Left ventricle myocardium inferior (tissue), 1 donor: ENCODE measurements around the gene PTPRG. TPM values are rescaled to one million over a fixed set of nuclear protein-coding genes. Genes with fewer than 3 reads are reported as not detected.

Experiments
- DNase-seq: peaks from one replicate; pipeline ENCODE4 v3.0.0-alpha.2; 2020
- H3K27ac ChIP-seq: fragments of 200-600 bp; replicated peaks from 2 replicates; pipeline ENCODE4 v1.8.0; 2021
- H3K27me3 ChIP-seq: fragments of 200-600 bp; 2 replicates; pipeline ENCODE4 v1.8.0; 2021; ENCODE audit warnings: low read depth
- H3K36me3 ChIP-seq: fragments of 200-600 bp; 2 replicates; pipeline ENCODE4 v1.8.0; 2021
- H3K4me1 ChIP-seq: fragments of 200-600 bp; 2 replicates; pipeline ENCODE4 v1.8.0; 2021
- H3K4me3 ChIP-seq: fragments of 200-600 bp; 2 replicates; pipeline ENCODE4 v1.8.0; 2021; ENCODE audit warnings: mild to moderate bottlenecking, moderate library complexity
- H3K9me3 ChIP-seq: fragments of 200-600 bp; replicated peaks from 2 replicates; pipeline ENCODE4 v1.8.0; 2021
- CTCF ChIP-seq: fragments of 200-600 bp; IDR thresholded peaks from 2 replicates; pipeline ENCODE4 v1.8.0; 2021; ENCODE audit warnings: antibody characterized with exemption, mild to moderate bottlenecking, borderline replicate concordance
- intact Hi-C: fragments of 100-400 bp; cut with micrococcal nuclease; formaldehyde crosslinking; loops from one replicate; pipeline ENCODE4 v1.11.0; 2022
- total RNA-seq: library from RNA; stranded (reverse); fragmentation: NEBNext Ultra II Directional; extraction: Animal tissue kit (Norgen Biotek cat#: 25700); gene quantifications from one replicate; pipeline ENCODE4 v1.2.1, GENCODE V29; 2021
- donor health status: DM: no; HTN: yes; CAD: no; lungs with severe emphysema.

Gene PTPRG
- total RNA-seq, 1 donor from 2014 or later, result 29.6 TPM

- no peak for TF ChIP-seq CTCF
- no peak overlapping the region for H3K4me3 ChIP-seq
- no peak overlapping the region for H3K27ac ChIP-seq
- peaks cover 29% of the 10 kb centered on the region for H3K4me1 ChIP-seq
- intact Hi-C loops, result no loop called here
- peaks cover 25% of the 10 kb centered on the region for H3K36me3 ChIP-seq
- no peaks in the 10 kb centered on the region for H3K9me3 ChIP-seq
- no peak for DNase-seq
- H3K27me3 ChIP-seq, result no peaks in the 10 kb centered on the region
These were observed 699.3 kb downstream of the PTPRG start for GRCh38 chr3:62260655-62261054.

- Histone ChIP-seq H3K27ac (no peak overlapping the region), H3K9me3 (no peaks in the 10 kb centered on the region), H3K27me3 (no peaks in the 10 kb centered on the region)
These were observed 699.8 kb downstream of the PTPRG start for GRCh38 chr3:62261121-62261520.

GRCh38 chr3:62261736-62262135 is 700.4 kb downstream of the PTPRG start:
- no peak overlapping the region for H3K27ac ChIP-seq
- TF ChIP-seq CTCF, result no peak
- H3K4me3 ChIP-seq, result no peak overlapping the region
- H3K36me3 ChIP-seq, result peaks cover 25% of the 10 kb centered on the region
- DNase-seq, result no peak
- no peaks in the 10 kb centered on the region for H3K27me3 ChIP-seq
- peaks cover 20% of the 10 kb centered on the region for H3K4me1 ChIP-seq
- intact Hi-C loops, result no loop called here
- H3K9me3 ChIP-seq, result no peaks in the 10 kb centered on the region

More at GRCh38 chr3:62261121-62261520, 699.8 kb downstream of the PTPRG start:
- intact Hi-C loops, result no loop called here
- no peak for DNase-seq
- Histone ChIP-seq H3K4me3 (no peak overlapping the region), H3K36me3 (peaks cover 25% of the 10 kb centered on the region), H3K4me1 (peaks cover 26% of the 10 kb centered on the region)
- no peak for TF ChIP-seq CTCF

- Histone ChIP-seq H3K27ac (no peak overlapping the region), H3K27me3 (no peaks in the 10 kb centered on the region), H3K36me3 (peaks cover 59% of the 10 kb centered on the region), H3K4me3 (no peak overlapping the region), H3K9me3 (no peaks in the 10 kb centered on the region), H3K4me1 (peaks cover 10% of the 10 kb centered on the region)
- TF ChIP-seq CTCF, result no peak
- intact Hi-C loops, result no loop called here
- DNase-seq, result no peak
These were observed 704.2 kb downstream of the PTPRG start for GRCh38 chr3:62265528-62265927.

GRCh38 chr3:62266668-62267283 is 705.4 kb downstream of the PTPRG start:
- Histone ChIP-seq H3K9me3 (no peaks in the 10 kb centered on the region), H3K27ac (no peak overlapping the region), H3K4me1 (no peaks in the 10 kb centered on the region), H3K4me3 (no peak overlapping the region), H3K36me3 (peaks cover 72% of the 10 kb centered on the region), H3K27me3 (no peaks in the 10 kb centered on the region)
- intact Hi-C loops, result no loop called here
- DNase-seq, result no peak
- no peak for TF ChIP-seq CTCF
